GM18873 (cell line): Measurements from ENCODE around the gene ANO5.

Experiments used
- ATAC-seq: cut with Tn5 transposase; IDR thresholded peaks from one replicate; pipeline ENCODE4 v1.9.1; 2021; ENCODE audit warnings: mild to moderate bottlenecking, moderate library complexity, moderate number of reproducible peaks; ENCODE audit not compliant: unreplicated experiment, low FRiP score

Gene ANO5, protein sequence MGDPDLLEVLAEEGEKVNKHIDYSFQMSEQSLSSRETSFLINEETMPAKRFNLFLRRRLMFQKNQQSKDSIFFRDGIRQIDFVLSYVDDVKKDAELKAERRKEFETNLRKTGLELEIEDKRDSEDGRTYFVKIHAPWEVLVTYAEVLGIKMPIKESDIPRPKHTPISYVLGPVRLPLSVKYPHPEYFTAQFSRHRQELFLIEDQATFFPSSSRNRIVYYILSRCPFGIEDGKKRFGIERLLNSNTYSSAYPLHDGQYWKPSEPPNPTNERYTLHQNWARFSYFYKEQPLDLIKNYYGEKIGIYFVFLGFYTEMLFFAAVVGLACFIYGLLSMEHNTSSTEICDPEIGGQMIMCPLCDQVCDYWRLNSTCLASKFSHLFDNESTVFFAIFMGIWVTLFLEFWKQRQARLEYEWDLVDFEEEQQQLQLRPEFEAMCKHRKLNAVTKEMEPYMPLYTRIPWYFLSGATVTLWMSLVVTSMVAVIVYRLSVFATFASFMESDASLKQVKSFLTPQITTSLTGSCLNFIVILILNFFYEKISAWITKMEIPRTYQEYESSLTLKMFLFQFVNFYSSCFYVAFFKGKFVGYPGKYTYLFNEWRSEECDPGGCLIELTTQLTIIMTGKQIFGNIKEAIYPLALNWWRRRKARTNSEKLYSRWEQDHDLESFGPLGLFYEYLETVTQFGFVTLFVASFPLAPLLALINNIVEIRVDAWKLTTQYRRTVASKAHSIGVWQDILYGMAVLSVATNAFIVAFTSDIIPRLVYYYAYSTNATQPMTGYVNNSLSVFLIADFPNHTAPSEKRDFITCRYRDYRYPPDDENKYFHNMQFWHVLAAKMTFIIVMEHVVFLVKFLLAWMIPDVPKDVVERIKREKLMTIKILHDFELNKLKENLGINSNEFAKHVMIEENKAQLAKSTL

DNA sequence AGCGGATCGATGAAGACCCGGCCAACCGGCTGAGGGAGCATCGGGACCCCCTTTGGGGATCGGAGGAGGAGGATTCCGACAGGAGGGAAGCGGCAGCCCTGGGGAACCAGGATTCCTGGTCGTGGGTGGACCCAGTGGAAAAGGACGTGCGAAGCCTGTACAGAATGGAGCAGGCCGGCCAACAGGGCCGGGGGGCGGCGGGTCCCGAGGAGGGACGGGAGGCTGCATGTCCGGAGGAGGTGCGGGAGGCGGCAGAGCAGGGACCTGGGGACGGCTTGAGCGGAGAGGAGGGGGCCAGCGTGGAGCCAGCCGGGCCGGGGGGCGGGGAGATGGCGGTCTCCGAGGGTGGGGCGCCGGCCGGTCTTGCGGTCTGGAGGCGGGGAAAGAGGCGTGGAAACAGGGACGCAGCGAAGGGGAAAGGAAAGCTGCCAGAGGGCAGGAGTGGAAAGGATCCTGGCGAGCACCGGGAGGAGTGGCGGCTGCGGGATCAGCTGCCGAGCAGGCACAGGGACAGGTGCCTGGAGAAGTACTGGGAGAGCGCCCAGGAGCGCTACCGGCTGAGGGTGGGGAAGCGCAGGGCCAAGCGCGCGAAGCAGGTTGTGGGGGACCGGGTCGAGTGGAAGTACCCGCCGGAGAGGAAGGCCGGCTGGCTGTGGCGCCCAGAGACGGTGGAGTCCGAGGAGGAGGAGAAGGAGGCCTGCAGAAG lies at the start of gene ANO5:
ANO5 (plus strand) TSS at position 444 of the 706 bp plus-strand sequence. CDS start 408 bp downstream, outside the sequence.
- ATAC-seq: no peak

DNA sequence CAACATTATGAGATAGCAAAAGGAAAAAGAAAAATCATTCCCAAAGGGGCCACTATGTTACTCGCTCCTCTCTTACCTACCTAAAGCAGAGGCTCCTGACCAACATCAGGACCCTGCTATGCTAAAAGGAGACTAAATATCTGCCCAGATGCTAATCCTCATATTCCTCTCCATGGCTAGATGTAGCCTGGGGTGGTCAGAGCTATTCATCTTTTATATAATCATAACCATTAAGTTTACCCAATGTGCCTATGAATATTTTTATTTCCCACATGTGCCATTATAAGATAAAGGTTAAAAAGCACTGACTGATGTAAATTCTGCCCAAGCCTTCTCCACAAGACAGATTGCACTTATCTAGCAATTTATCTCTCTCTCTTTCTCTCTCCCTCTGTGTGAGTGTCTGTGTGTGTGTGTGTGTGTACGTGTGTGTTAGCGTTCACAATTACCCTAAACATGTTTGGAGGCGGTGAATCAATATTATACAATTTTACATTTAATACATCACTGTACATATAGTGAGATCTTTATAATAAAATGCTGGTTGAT lies 41.2 kb upstream of the ANO5 start:
- ATAC-seq: no peak

DNA sequence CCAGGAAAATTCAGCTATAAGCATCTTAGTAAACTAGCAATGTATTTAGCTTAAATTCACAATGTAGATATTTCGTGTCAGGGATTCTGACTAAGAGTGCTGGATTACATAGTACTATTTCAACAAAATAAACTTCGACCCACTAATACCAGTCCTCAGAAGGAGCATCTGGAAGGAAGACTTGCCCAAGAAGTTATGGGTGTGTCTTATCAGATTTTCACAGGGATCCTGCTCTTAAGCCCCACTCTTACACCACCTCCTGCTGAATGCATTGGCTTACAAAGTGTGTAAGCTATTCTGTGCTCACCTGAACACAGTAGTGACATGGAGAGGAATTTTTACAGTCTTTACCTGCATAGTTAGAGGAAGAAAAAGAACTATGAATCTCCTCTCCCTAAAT lies 35.4 kb upstream of the ANO5 start:
- no peak for ATAC-seq

DNA sequence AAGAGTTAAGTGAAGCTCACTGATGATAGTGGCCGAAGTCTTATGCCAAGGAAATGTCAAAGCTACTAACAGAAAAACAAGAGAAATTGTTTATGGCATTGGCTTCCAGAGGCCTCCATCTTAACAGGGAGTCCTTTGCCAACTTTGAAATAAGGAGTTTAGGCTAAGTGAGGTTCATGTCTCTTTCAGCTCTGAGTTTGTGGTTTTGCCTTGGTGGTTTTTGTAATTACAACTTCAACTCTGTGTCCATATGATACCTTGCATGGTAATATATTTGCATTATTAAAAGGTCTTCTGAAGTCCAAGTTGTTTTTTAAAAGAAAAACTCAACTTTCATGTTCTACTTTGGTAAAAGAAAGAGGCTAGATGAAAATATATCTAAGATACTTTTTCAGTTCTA lies 31.4 kb upstream of the ANO5 start:
- ATAC-seq: no peak

DNA sequence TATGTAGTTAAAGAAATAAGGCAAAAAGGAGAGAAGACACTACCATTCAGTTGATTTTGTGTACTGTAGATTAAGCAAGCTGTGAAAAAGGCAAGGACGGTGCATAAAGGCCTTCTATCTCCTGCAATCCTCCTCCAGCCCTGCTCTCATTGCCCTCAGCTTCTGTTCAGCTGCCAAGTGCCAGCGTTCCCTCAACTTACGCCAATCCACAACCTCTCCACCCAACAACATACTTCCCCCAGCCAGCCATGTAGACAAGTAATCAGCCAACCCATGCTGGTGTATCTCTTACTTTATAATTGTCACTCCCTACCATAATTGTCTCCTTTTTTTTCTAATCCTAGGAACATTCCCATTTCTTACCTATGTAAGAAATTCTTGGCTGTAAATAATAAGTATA lies 30.1 kb upstream of the ANO5 start:
- no peak for ATAC-seq

DNA sequence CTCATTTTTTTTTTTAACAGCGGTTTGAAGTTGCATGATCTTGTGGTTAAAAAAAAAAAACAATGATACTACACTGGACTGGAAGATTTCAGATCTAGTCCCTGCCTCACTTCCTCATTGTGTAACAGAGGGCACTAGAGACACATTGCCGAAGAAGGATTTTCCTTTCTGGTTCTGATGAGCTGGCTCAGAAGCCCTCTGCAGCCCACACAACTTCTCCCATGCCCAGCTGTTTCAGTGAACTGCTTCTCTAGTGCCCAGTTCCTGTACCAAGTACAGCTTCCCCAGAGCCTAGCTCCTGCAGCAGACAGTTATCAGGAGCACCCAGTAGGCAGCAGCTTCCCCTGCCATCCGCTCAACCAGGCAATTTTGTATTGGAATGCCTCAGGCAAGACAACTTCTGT lies 29.5 kb upstream of the ANO5 start:
- no peak for ATAC-seq

DNA sequence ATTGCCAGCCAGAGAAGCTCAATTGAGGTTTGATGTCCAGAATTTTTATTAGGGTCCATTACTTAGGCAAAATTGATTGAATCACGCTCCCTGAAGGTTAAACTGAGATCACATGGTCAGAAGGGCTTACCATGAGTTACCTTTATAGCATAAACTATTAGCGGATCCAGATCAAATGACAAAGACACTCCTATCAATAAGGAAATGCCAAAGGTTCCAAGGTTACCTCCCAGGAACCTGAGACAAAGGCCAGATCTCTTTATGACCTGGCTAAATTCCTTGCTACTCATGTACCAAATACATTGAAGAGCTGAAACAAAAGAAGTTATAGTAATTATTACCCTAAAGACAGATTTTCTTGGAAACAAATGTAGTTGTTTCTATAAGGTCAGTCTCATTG lies 27.8 kb upstream of the ANO5 start:
- no peak for ATAC-seq

DNA sequence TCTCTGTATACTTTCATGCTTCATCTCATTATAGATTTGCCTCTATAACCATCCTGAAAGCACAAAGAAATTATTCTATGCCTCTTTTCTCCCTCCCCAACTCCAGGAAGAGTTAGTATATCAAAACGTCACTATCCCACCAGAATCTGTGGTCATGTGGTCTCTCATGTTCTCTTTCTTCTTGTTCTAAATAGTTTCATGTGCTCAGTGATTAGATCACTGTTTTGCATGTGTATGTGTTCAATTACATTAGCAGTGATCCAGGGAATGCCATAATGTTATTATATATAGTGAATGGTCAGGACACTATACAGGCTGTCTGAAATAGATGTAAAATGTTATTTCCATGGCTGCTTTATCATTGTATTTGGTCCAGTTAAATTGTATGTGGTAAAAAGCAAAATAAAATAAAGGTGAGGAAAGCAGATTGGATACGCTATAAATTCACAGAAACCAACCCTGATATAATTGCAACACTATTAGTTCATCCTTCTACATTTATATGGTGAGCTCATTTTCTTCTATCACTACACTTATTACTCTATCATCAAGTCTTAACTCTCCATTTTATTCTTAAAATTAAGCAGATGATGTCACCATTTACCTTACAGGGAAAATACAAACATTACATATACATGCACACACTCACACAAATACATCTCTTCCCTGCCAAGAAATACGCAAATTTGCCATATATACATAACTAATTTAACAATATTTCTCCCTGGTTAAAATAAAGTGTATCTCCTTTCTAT lies 26.9 kb upstream of the ANO5 start:
- ATAC-seq: no peak

DNA sequence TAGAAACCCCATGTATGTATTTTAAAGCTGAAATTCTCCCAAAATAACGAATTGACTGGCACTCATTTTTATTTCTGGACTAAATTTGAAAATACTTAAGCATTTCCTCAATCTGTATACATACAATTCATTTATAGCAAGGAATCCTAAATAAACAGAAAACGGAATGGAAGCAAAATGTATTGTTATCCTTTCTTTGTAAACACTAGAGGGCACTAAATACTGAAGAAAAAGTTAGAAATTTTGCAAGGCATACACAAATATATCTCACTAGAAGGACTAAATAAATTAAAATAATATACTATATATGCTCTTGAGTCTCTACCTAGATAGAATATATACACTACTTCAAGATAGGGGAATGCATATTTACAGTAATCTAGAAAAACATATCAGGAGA lies 23.1 kb upstream of the ANO5 start:
- ATAC-seq: no peak

DNA sequence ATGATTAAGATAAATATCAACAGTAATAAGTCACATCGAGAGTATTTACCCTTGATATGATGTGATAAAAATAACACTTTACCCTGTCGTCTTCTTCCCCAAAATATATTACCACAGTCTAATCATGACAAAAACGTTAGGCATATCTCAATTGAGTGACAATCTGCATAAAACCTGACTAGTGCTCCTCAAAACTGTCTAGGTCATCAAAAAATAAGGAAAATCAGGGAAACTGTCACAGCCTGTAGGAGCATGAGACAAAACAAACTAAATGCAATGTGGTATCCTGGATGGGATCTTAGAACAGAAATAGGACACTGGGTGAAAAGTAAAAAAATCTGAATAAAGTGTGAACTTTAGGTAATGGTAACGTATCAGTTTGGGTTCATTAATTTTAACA lies 19.4 kb upstream of the ANO5 start:
- ATAC-seq: no peak

DNA sequence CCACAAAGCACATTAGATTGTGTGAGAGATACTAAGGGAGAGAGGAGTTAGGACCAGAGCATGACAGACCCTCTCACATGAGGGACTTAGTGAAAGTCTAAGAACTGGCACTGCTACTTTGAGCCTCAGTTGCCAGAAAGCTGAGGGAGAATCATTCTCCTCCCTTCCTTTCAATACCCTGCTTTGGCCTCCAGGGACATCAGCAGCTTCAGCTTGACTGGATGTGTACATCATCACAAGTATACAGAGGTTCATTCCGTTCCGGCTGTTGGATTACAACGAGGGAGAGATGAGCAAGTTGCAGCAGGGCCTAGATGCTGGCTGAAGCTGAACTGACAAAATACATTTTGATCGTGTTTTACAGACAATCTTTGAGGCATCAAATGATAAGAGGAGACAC lies 15.7 kb upstream of the ANO5 start:
- ATAC-seq: no peak

DNA sequence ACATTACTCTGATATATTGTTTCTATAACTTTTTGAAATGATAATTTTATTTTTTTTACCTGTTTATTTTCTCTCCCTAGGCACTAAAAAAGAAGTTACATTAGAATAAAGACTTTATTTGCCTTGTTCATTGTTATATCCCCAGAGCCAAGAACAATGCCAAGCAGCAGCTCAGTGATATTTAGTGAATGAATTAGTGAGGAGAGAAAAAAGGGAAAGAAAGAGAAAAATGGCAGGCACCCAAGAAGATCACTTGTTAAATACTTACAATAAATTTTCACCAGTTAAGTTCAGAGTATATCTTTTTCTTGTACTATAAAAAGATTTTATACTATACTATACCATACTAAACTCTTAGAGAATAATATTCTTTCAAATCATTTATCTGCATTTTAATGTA lies 13.3 kb upstream of the ANO5 start:
- no peak for ATAC-seq

DNA sequence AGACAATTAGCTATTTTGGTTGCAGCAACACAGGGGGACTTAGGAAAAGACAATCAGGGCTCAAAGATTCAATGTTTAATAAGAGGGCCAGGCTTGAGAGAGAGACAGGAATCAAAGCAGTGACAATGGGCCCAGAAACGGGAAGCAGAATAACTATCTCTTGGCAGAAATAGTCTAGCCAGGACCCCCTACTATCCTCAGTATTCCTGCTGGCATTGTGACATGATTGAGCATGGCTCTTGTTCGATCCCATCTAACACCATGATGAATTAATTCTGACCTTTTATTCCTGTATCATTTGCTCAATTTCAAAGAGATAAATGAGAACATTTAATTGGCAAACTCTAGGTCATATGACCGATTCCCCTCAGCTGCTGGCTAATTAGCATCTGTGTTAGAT lies 12.8 kb upstream of the ANO5 start:
- no peak for ATAC-seq

DNA sequence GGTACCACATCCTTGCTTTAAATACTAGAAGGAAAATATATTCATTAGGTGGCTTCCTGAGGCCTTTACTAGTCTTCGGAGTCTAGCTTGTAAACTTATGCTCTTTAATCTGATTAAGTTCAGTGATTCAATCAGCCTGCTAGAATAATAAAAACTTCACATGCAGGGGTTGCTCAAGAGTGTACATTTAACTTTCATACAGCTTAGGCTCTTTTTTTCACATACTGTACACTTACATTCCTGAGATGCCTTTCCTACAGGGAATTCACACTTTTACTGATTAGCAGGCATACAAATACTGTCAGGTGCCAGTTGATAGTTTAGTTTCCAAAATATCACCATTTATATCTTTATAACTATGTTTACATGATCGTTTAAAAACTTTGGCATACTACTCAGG lies 3.2 kb upstream of the ANO5 start:
- no peak for ATAC-seq

DNA sequence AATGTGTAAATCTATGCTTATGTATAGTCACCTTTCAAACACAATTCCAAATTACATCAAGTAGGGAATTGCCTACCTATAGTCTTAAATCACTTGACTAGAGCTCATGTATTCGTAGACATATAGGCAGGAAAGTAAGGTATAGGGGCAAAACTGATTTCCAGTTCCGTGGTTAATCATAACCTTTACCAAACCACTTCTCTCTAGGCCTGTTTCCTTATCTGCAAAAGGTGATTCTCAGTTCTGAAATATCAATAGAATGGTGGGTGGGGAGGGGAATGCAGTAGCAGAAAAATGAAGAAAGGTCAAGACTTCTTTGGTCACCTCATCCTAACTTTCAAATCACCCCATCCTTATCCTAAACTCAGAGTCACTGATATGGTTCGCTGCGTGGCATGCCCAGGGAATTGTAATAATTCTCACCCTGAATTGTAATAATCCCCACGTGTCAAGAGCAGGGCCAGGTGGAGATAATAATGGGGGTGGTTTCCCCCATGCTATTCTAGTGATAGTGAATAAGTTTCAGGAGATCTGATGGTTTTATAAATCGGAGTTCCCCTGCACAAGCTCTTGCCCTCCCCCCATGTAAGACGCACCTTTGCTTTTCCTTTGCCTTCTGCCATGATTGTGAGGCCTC lies 1.9 kb upstream of the ANO5 start:
- no peak for ATAC-seq

DNA sequence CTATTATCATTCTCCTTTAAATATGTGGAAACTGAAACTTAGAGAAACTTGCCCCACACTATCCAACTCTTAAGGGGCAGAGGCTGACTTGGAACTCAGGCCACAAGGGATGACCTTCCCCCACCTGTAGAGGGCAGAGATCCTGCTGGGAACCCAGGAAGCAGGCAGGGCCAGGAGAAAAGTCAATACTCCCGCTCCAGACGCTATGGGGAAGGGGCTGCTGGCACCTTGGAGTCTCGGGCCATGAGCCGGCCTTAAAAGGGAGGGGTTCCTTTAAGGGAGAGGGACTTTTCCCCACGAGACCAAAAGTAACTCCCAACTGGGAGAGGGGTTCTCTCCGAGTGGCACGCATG lies 620 bp upstream of the ANO5 start:
- ATAC-seq: no peak

DNA sequence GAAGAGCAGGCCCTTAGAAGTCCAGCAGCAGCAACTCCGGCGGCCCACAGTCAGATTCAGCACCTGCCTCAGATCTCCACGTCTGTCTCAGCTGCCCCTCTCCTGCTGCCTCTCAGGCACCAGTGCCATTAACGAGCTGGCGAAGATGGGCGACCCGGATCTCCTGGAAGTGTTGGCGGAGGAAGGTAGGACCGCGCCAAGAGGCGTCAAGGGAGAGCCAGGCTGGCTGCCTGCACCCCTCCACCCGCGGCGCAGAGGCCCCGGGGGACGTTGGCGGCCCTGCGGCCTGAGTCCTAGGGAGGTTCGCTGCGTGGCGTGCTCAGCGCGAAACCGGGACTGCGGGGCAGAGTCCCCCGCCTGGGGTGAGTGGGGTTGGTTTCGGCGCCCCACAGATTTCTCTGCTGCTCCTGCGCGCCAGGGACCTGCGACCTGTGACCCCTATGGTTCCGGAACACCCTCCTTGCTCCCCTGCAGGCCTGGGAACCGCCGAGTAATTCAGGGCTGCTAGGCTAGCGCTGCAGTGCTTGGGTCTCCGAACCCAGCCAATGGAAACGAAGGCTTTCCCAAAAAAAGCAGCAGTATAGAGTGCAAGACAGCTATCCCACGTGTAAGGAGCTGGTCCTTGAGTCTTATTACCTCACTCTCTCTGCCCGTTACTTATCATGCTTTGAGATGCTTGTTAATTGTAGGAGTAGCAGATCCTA lies 615 bp downstream of the ANO5 start:
- no peak for ATAC-seq

DNA sequence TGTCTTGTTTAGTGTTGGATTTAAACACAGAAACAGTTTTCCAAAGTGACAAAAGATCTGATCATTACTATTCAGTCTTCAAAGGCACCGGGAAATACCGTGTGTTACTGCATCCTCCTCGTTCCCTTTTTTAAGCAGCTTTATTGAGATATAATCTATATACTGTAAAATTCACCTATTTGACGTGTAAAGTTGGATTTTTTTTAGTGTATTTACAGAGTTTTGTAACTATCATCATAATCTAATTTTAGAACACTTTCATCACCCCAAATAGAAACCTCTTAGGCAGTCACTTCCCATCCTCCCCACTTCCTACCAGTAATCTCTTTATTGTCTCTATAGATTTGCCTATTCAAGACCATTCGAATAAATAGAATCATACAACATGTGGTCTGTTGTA lies 1.4 kb downstream of the ANO5 start:
- ATAC-seq: no peak

DNA sequence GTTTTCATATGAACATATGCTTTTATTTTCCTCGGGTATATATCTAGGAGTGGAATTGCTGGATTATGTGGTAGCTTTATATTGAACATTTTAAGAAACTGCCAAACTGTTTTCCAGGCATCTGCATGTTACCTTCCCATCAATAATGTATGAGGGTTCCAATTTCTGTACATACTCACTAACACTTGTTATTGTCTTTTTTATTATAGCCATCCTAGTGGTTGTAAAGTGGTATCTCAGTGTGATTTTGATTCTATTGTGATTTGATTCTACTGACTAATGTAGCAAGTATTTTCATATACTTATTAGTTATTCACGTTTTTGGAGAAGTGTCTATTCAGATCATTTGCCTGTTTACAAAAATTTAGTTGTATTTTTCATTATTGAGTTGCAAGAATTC lies 2.0 kb downstream of the ANO5 start:
- no peak for ATAC-seq
